GM19043 (cell line): Measurements from ENCODE around the gene FRMD8.
"Not testable (repeated sequence)": the region's sequence is repeated elsewhere in the genome, so short reads cannot be mapped to it uniquely, and the experiment has no call there.

Experiments
- ATAC-seq: cut with Tn5 transposase; IDR thresholded peaks from one replicate; pipeline ENCODE4 v1.9.1; 2021; ENCODE audit warnings: low read depth; ENCODE audit not compliant: unreplicated experiment

FRMD8 gene

DNA sequence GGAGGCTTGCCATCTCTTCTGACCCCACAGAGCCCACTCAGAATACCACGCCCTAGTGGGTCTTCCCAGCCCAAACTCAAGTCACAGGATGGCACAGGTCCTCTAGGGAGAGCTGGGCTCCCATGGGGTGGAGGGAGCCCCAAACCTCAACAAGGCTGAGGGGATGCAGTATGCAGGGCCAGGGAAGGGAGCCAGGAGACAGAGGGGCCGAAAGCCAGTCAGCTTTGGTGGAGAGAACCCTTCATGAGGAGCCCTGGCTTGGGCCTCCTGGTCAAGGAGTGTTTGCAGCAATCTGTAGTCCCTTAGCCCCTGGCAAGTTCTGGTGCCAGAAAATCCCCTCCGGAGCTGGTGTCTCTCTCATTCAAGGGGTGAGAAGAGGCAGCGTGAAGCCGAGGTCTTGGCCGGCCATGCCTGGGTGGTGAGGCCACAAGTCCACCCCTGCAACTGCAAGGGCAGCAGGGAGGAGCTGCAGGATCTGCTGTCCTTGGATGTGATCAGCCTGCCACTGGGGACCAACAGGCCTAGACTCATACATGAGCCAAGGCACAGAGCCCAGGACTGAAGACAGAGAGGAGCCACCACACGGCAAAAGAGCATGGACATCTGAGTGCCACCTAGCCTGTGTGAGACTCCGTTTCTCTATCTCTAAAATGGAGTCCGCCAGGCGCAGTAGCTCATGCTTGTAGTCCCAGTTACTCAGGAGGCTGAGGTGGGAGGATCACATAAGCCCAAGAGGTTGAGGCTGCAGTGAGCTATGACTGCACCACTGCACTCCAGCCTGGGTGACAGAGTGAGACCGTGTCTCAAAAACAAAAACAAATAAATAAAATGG is 60.2 kb downstream of the FRMD8 start:
- ATAC-seq = no peak

DNA sequence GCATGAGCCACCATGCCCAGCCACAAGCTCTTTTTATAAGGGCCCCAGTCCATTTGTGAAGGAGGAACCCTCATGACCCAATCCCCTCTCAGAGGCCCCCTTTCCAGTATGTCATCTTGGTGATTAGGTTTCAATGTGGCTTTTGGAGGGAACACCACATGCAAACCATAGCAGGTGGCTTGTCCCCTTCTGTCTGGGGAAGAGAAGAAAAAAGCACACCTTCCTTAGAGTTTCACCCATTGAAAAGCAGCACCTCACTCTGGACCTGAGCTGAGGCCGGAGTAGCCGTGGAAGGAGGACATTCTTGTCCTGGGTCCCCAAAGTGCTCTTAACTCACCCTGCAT is 61.6 kb downstream of the FRMD8 start:
- ATAC-seq = no peak

DNA sequence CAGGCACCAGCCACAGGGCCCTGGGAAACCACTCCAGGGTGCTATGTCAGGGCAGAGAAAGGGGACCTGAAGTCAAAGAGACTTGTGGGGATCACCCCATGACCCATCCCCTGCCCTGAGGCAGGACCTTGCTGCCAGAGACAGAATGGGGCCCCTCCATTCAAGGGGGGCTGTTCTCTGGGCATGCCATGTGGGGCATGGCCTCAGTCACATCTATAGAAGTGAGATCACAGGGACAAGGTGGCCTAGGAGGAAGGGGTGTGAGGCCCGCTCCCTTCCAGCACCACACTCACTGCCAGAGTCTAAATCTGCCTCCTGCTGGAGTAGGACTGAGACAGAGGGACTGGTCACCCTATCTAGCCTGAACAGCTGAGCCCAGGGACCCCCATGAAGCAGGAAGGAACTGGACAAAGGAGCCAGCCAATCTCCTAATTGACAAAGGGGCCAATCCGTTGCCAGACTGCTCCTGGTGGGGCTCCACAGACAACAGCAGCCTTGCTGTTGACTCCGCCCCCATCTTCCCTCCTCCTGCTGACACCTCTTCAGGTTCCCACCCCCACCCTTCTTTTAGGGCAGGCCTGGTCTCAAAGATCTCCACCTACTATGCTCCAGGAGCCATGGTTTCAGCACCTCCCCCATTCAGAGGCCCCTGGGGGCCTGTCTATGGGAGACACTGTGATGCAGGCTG is 62.1 kb downstream of the FRMD8 start:
- ATAC-seq = no peak

DNA sequence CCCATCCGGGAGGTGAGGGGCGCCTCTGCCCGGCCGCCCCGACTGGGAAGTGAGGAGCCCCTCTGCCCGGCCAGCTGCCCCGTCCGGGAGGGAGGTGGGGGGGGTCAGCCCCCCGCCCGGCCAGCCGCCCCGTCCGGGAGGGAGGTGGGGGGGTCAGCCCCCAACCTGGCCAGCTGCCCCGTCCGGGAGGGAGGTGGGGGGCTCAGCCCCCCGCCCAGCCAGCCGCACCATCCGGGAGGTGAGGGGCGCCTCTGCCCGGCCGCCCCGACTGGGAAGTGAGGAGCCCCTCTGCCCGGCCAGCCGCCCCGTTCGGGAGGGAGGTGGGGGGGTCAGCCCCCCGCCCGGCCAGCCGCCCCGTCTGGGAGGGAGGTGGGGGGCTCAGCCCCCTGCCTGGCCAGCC is 64.9 kb downstream of the FRMD8 start:
- not testable (repeated sequence) for ATAC-seq

DNA sequence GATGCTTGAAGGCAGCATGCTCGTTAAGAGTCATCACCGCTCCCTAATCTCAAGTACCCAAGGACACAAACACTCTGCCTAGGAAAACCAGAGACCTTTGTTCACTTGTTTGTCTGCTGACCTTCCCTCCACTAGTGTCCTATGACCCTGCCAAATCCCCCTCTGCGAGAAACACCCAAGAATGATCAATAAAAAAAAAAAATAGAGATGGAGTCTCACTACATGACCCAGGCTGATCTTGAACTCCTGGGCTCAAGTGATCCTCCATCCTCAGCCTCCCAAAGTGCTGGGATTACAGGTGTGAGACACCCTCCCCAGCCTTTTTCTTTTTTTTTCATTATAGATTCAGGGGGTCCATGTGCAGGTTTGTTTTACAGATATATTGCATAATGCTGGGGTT is 65.8 kb downstream of the FRMD8 start:
- not testable (repeated sequence) for ATAC-seq

DNA sequence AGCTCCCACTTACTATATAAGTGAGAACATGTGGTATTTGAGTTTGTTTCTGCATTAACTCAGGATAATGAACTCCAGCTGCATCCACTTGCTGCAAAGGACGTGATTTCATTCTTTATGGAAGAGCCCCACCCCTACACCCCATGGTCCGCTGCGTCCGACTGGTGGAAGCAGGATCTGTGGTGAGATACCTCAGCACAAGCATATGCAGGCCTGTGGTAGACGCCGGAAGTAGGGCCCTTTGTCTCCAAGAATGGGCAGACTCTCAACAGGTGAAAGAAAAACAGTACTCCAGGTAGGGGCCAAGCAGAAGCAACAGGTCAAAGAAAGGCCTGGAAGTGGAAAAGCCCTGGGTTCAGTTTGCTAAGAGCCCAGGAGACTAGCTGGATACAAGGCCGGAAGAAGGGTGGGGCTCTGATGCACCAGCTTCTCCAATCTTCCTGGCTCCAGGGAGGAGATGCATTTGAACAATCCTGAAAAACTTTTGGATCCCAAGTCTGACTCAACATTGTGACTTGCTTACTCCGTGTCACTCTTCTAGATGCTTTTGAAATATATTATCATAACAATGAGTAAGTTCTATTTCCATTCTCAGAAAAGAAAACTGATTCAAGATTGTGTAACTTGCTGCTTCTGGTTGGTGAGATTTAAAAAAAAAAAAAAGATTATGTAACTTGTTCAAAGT is 66.5 kb downstream of the FRMD8 start:
- no peak for ATAC-seq

DNA sequence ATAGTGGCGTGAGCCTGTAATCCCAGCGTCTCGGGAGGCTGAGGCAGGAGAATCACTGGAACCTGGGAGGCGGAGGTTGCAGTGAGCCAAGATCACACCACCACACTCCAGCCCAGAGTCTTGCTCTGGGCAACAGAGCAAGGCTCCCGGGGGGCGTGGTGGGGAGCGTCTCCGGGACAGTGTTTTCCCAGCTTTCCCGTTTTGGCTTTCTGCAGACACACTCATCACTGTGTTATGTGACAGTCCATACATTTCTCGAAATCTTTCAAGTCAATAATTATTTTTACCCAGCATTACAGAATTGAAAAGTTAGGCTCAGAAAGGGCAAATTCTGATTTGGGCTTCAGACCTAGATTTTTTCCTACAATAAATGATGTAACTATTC is 67.9 kb downstream of the FRMD8 start:
- ATAC-seq = no peak

DNA sequence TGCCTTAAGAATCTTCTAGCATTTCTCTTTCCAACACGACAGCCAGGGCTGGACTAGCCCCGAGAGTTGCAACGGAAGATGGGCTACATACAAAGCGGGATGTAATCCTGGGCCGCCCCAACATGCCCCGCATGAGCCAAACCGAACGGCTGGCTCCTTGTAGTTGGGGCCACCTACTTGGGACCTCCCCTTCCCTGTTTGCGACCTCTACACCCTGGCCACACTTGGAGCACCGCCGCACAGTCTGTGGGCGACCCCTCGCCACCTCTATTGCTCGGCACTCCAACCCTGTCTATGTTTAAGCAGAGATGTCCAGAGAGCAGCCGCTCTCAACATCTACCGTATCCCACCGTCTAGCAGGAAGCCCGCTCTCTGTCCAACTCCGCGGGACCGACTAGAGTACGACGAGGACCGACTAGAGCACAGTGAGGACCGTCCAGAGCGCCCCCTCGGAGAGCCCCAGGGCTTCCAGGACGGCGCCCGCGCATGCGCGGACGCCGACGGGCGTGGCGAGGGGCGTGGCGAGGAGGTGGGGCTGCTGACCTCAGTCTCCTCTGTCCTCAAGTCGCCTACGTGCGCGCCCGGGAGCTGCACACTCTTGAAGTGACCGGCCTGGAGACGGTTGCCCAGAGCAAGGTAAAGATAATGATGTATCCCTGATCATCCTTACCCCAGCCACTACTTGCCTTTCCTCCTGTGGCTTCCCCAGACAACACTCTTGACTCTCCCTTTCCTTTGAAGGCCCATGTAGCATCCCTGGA is 68.4 kb downstream of the FRMD8 start:
- no peak for ATAC-seq

DNA sequence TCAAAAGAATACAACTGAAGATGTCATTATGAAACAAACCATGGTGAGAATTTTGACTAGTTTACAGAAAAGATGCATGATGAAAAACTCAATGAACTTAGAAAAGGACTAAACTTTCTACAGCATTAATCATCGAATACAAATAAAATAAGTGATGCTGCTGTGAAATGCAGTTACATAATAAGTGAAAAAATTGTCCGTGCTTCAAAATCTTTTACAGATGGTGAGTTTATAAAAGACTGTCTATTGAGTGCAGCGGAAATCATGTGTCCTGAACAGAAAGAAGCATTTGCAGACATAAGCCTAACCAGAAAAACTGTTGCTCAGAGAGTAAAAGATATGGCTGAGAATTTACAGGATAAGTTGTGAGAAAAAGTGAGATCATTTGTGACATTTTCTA is 70.0 kb downstream of the FRMD8 start:
- no peak for ATAC-seq

DNA sequence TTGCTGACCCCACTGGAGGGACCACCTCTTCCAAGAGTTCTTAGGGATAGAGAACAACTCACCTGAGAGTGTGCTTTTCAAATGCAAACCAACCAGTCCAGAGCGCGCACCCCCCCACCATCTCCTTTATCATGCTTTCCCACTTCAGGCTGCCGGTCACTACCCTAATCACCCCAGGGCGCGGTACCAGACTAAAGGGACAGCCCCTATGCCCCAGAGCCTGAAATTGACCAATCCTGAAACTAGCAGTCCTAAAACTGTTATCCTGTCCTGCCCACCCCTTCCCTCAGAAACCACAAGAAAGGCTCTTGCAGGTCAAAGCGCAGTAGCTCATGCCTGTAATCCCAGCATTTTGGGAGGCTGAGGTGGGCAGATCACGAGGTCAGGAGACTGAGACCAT is 73.1 kb downstream of the FRMD8 start:
- no peak for ATAC-seq
